ENCODE data around the gene ADK.

GRCh38 chr10:74379474-74379873, 228.5 kb downstream of the ADK start:
- no peak for TF ChIP-seq CTCF (IDR thresholded peaks at IDR 0.05)
- TF ChIP-seq POLR2A (IDR thresholded peaks at IDR 0.05): no peak

Data from thyroid gland (tissue), 4 donors.